Caki2 (cell line): ENCODE measurements around the gene CELA1. TPM values are rescaled to one million over a fixed set of nuclear protein-coding genes. Genes with fewer than 3 reads are reported as not detected.

ENCODE experiments used
- DNase-seq: peaks from one replicate; pipeline ENCODE4 v3.0.0-alpha.2; 2015; ENCODE audit warnings: low read depth
- in situ Hi-C: cut with HindIII; loops from 2 replicates; pipeline ENCODE4 v1.10.0; 2016; ENCODE audit warnings: low sequenced_read_pairs, low pct_unique_long_range_greater_than_20kb, mixed read lengths
- total RNA-seq: library from RNA; depleted of rRNA; stranded (reverse); fragments of >200 nt; shearing (Covaris generic); gene quantifications from 2 replicates; pipeline ENCODE4 v1.2.3, GENCODE V29; 2014; ENCODE audit warnings: low replicate concordance

The CELA1 gene
- total RNA-seq, 1 experiment from 2014 or later = not detected

- DNase-seq = no peak
- in situ Hi-C loops = no loop called here
Measured at GRCh38 chr12:51378749-51379148, 32.3 kb upstream of the CELA1 start.

GRCh38 chr12:51377099-51377984 is 30.9 kb upstream of the CELA1 start:
- DNase-seq = no peak
- in situ Hi-C loops = no loop called here

GRCh38 chr12:51374856-51375255 is 28.4 kb upstream of the CELA1 start:
- in situ Hi-C loops = no loop called here
- DNase-seq = no peak

- no peak for DNase-seq
- in situ Hi-C loops = no loop called here
Measured at GRCh38 chr12:51374361-51374760, 27.9 kb upstream of the CELA1 start.

GRCh38 chr12:51373187-51373586 is 26.7 kb upstream of the CELA1 start:
- DNase-seq = no peak
- in situ Hi-C loops = no loop called here

- no peak for DNase-seq
- in situ Hi-C loops = no loop called here
Measured at GRCh38 chr12:51372021-51372420, 25.5 kb upstream of the CELA1 start.

GRCh38 chr12:51371295-51371953 is 24.9 kb upstream of the CELA1 start:
- in situ Hi-C loops = no loop called here
- peak; percentile 100 for DNase-seq

GRCh38 chr12:51370667-51371066 is 24.2 kb upstream of the CELA1 start:
- in situ Hi-C loops = no loop called here
- no peak for DNase-seq

GRCh38 chr12:51369581-51369980 is 23.1 kb upstream of the CELA1 start:
- in situ Hi-C loops = no loop called here
- DNase-seq = no peak

- DNase-seq = no peak
- in situ Hi-C loops = no loop called here
Measured at GRCh38 chr12:51368640-51369517, 22.4 kb upstream of the CELA1 start.

- no peak for DNase-seq
- in situ Hi-C loops = no loop called here
Measured at GRCh38 chr12:51365276-51365675, 18.8 kb upstream of the CELA1 start.

GRCh38 chr12:51364001-51364400 is 17.5 kb upstream of the CELA1 start:
- no peak for DNase-seq
- in situ Hi-C loops = no loop called here

GRCh38 chr12:51362747-51363342 is 16.4 kb upstream of the CELA1 start:
- DNase-seq = no peak
- in situ Hi-C loops = no loop called here

GRCh38 chr12:51362307-51362706 is 15.8 kb upstream of the CELA1 start:
- no peak for DNase-seq
- in situ Hi-C loops = no loop called here

GRCh38 chr12:51361161-51362016 is 14.9 kb upstream of the CELA1 start:
- in situ Hi-C loops = no loop called here

GRCh38 chr12:51360315-51360714 is 13.8 kb upstream of the CELA1 start:
- in situ Hi-C loops = no loop called here

More at GRCh38 chr12:51361161-51362016, 14.9 kb upstream of the CELA1 start:
- no peak for DNase-seq

GRCh38 chr12:51359851-51360250 is 13.4 kb upstream of the CELA1 start:
- in situ Hi-C loops = no loop called here
- no peak for DNase-seq

More at GRCh38 chr12:51360315-51360714, 13.8 kb upstream of the CELA1 start:
- no peak for DNase-seq
